Skeletal muscle satellite cell (primary cell): ENCODE data around the gene VCPKMT.
"Not testable (repeated sequence)": the region's sequence is repeated elsewhere in the genome, so short reads cannot be mapped to it uniquely, and the experiment has no call there.

ENCODE experiments used
- H3K27me3 ChIP-seq: 2 replicates; pipeline ENCODE4 v1.7.0; 2013; ENCODE audit warnings: low read length; ENCODE audit not compliant: control insufficient read depth, insufficient read depth
- H3K36me3 ChIP-seq: 2 replicates; pipeline ENCODE4 v1.7.0; 2013; ENCODE audit warnings: mild to moderate bottlenecking, control low read depth, low read length; ENCODE audit not compliant: insufficient read depth
- H3K4me1 ChIP-seq: 2 replicates; pipeline ENCODE4 v1.7.0; 2013; ENCODE audit warnings: low read length; ENCODE audit not compliant: control insufficient read depth, insufficient read depth
- H3K4me2 ChIP-seq: 2 replicates; pipeline ENCODE4 v1.7.0; 2013; ENCODE audit warnings: mild to moderate bottlenecking, low read length
- H3K4me3 ChIP-seq: 2 replicates; pipeline ENCODE4 v1.7.0; 2013; ENCODE audit warnings: low read length
- H3K9ac ChIP-seq: 2 replicates; pipeline ENCODE4 v1.7.0; 2013; ENCODE audit warnings: mild to moderate bottlenecking, low read depth, low read length, moderate library complexity
- H3K9me3 ChIP-seq: replicated peaks from 2 replicates; pipeline ENCODE4 v1.7.0; 2013; ENCODE audit warnings: mild to moderate bottlenecking, control low read depth, low read length

The VCPKMT gene

DNA sequence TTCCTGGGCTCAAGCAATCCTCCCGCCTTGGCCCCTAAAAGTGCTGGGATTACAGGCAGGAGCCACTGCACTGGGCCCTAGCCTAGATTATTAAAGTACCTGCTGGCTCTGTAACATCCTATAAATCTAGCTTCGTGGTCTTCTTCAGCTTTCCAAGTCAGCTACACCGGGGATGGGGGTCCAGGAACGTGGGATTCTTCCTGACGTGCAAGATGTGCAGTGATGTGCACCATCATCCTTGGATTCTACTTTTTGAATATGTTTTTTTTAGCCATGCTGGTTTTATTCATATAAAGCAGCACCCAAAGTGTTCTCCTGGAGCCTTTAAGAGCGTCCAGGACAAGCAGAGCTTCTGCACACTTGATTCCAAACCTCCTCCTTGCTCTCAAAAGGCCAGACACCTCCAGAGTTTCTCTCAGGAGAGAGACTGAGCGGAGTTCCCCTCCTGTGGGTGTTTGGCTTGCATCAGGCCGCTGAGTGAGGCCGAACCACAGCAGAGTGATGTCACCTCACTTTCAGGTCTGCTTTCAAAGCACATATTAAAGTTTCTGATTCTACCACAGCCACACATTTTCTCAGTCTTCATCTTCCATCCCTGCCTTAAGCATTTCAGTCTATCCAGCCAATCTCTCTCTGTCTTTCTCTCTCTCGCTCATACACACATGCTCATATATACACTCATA lies 33.4 kb downstream of the VCPKMT start:
- Histone ChIP-seq H3K4me3 (no peak overlapping the region), H3K36me3 (no peaks in the 10 kb centered on the region), H3K9ac (no peak overlapping the region), H3K4me2 (no peak overlapping the region), H3K4me1 (peaks cover 4% of the 10 kb centered on the region), H3K27me3 (no peaks in the 10 kb centered on the region), H3K9me3 (no peaks in the 10 kb centered on the region)

DNA sequence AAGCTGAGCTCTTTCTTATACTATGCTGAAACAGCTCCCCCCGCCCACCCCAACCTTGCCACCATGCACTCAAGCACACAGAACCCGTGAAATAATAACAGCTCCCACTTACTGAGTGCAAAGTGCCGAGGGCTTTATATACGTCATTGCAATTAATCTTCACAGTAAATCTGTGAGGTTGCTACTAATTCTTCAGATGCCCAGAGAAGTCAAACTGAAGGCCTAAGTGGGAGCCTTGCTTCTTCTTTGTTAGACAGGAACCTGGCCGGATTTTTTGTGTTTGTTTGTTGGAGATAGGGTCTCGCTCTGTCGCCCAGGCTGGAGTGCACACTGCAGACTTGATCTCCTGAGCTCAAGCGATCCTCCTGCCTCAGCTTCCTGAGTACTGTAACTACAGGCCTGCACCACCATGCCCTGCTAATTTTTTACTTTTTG lies 34.0 kb downstream of the VCPKMT start:
- Histone ChIP-seq H3K9me3 (no peaks in the 10 kb centered on the region), H3K4me1 (peaks cover 4% of the 10 kb centered on the region), H3K27me3 (no peaks in the 10 kb centered on the region), H3K4me2 (no peak overlapping the region), H3K4me3 (no peak overlapping the region), H3K9ac (no peak overlapping the region), H3K36me3 (no peaks in the 10 kb centered on the region)

DNA sequence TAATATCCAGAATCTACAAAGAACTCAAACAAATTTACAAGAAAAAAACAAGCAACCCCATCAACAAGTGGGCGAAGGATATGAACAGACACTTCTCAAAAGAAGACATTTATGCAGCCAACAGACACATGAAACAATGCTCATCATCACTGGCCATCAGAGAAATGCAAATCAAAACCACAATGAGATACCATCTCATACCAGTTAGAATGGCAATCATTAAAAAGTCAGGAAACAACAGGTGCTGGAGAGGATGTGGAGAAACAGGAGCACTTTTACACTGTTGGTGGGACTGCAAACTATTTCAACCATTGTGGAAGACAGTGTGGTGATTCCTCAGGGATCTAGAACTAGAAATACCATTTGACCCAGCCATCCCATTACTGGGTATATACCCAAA lies 37.3 kb downstream of the VCPKMT start:
- not testable (repeated sequence) for H3K4me3 ChIP-seq, H3K9me3 ChIP-seq, H3K9ac ChIP-seq, H3K4me2 ChIP-seq, H3K27me3 ChIP-seq, H3K4me1 ChIP-seq, H3K36me3 ChIP-seq

DNA sequence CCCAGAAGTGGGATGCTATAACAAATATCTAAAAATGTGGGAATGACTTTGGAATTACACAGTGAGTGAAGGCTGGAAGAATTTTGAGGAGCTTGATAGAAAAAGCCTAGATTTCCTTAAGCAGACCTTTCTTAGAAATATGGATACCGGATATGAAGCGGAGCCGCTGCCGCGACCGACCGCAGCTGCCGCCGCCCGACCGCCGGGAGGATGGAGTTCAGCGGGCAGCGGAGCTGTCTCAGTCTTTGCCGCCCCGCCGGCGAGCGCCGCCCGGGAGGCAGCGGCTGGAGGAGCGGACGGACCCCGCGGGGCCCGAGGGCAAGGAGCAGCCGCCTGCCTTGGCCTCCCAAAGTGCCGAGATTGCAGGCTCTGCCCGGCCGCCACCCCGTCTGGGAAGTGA lies 42.7 kb downstream of the VCPKMT start:
- not testable (repeated sequence) for H3K9ac ChIP-seq, H3K9me3 ChIP-seq

DNA sequence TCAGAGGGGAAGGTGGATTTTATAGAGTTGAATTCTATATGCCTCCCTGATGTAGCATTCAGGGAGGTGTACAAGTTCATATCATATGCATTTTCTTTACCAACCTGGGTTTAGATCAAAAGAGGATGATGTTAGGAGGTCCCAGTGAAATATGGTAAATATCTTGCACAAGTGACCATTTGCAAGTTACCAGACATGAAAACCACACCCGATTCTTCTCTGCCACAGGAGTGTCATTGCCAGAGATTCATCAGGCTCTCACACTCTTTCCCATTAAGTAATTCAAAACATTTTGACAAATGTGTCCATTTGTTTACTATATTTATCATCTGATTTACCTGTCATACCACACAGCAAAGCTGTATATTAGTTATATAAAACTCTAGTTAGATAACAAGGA lies 44.0 kb downstream of the VCPKMT start:
- Histone ChIP-seq H3K4me2 (no peak overlapping the region), H3K9me3 (peaks cover 7% of the 10 kb centered on the region), H3K36me3 (no peaks in the 10 kb centered on the region), H3K9ac (no peak overlapping the region), H3K27me3 (no peaks in the 10 kb centered on the region), H3K4me1 (peaks cover 8% of the 10 kb centered on the region), H3K4me3 (no peak overlapping the region)

More for the DNA sequence above, 42.7 kb downstream of the VCPKMT start:
- not testable (repeated sequence) for H3K36me3 ChIP-seq, H3K4me2 ChIP-seq, H3K4me3 ChIP-seq, H3K4me1 ChIP-seq, H3K27me3 ChIP-seq

DNA sequence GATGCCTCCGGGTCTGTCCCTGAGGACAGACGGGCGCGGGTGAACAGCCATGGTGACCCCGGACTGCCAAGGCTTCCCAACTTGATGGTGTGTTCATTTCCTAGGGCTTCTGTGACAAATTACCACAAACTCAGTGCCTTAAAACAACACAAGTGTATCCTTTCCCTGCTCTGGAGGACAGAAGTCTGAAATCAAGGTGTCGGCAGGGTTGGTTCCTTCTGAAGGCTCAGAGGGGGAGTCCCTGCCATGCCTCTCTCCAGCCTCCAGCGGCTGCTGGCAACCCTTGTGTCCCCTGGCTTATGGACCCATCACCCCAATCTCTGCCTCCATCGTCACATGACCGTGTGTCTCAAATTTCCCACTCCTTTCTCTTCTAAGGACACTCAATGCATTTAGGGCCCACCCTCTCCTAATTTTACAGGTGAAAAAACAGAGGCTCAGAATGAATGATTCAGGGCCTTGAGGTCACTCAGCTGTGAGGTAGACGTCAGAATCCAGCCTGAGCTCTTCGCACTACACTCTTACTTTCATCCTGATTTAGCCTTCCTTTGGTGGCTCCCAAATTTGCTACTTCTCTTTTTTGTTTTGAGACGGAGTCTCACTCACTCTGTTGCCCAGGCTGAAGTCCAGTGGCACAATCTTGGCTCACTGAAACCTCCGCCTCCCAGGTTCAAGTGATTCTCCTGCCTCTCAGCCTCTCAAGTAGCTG lies 45.4 kb downstream of the VCPKMT start:
- Histone ChIP-seq H3K27me3 (no peaks in the 10 kb centered on the region), H3K36me3 (no peaks in the 10 kb centered on the region), H3K9me3 (peaks cover 7% of the 10 kb centered on the region), H3K9ac (no peak overlapping the region), H3K4me2 (no peak overlapping the region), H3K4me1 (peaks cover 9% of the 10 kb centered on the region), H3K4me3 (no peak overlapping the region)

DNA sequence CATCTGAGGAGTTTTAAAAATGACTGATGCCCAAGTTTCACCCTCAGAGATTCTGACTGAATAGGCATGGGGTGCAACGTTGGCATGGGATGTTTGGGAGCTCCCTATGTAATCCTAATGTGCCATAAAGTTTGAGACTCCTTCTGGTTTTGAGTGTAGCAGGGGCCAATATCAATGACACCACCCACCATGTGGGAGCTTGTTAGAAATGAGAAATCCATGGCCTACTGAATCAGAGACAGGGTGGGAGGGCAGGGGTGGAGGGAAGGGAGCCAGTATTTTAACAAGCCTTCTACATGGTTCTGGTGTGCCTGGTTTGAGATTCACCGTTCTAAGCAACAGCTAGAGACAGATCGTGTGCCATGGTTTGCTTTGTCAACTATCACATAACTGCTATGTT lies 46.1 kb downstream of the VCPKMT start:
- no peaks in the 10 kb centered on the region for H3K27me3 ChIP-seq
- no peak overlapping the region for H3K9ac ChIP-seq
- no peak overlapping the region for H3K4me3 ChIP-seq
- H3K4me1 ChIP-seq: peaks cover 9% of the 10 kb centered on the region
- no peaks in the 10 kb centered on the region for H3K36me3 ChIP-seq
- no peak overlapping the region for H3K4me2 ChIP-seq
- peaks cover 7% of the 10 kb centered on the region for H3K9me3 ChIP-seq

DNA sequence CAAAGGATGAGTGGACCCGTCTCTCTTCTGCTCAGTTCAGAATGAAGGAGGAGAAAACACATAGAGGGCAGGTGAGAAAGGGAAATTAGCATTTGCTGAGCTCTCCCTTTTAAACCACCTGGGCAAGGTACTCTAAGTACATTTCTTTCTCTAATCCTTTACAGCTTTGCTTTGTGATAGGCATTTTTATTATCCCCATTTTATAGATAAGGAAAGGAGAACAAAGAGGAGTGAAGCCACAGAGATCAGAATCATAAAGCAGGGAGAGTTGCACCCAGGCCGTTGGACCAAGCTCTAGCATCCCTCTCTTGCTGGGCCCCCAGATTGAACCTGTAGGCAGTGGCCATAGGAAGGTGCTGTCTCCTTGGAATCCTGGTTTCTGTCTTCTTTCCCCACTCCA lies 47.0 kb downstream of the VCPKMT start:
- Histone ChIP-seq H3K27me3 (no peaks in the 10 kb centered on the region), H3K4me3 (no peak overlapping the region), H3K9ac (no peak overlapping the region), H3K36me3 (no peaks in the 10 kb centered on the region), H3K9me3 (peaks cover 7% of the 10 kb centered on the region), H3K4me2 (no peak overlapping the region), H3K4me1 (peaks cover 11% of the 10 kb centered on the region)

DNA sequence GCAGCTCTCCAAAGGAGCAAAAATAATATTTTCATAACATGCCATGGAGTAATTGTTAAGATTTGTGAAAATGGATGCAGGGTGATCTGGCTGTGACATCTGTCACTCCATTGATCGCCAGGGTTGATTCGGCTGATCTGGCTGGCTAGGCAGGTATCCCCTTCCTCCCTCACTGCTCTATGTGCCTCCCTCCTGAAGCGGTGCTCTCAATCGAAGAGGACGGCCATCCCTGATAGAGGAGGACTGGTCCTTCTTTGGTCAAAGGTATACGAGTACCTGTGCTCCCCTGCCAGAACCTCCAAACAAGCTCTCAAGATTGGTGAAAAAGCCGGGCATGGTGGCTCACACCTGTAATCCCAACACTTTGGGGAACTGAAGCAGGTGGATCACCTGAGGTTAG lies 47.9 kb downstream of the VCPKMT start:
- Histone ChIP-seq H3K9me3 (peaks cover 7% of the 10 kb centered on the region), H3K4me3 (no peak overlapping the region), H3K27me3 (no peaks in the 10 kb centered on the region), H3K4me2 (no peak overlapping the region), H3K4me1 (peaks cover 11% of the 10 kb centered on the region), H3K36me3 (no peaks in the 10 kb centered on the region), H3K9ac (no peak overlapping the region)

DNA sequence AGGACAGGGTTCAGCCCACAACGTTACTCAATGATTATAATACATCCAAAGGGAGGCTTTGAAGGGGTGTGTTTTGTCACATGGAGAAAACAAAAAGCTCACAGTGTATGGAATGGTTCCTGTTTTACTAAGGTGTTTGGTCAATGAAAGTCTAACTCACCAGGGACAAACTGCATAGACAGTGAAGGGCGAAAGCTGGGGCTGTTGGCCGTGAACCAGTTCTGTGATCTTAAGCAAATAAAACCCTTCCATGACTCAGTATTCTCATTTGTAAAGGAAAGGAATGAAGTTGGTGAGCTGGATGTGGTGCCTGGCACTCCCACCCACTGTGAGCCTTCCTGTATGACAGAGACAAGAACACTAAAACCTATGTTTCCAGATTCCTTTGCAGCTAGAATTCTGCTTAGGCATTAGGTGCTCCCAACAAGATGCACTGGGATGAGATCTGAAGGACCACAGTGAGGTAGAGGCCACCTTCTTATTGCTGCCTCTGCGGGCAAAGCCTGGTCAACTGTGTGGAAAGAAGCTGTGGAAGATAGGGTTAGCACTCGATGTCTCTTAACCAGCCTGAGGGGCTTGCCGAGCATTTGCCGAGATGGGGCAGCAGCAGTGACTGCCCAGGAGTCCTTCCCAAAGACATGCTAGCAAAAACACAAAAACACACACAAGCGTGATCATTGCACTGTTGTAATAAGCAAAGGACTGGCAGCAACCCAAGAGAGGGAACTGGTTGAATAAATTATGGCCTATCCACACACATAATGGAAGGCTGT lies 48.5 kb downstream of the VCPKMT start:
- no peak overlapping the region for H3K4me2 ChIP-seq
- H3K36me3 ChIP-seq: no peaks in the 10 kb centered on the region
- H3K9ac ChIP-seq: no peak overlapping the region
- H3K9me3 ChIP-seq: peaks cover 7% of the 10 kb centered on the region
- peaks cover 17% of the 10 kb centered on the region for H3K4me1 ChIP-seq
- no peak overlapping the region for H3K4me3 ChIP-seq
- H3K27me3 ChIP-seq: no peaks in the 10 kb centered on the region

DNA sequence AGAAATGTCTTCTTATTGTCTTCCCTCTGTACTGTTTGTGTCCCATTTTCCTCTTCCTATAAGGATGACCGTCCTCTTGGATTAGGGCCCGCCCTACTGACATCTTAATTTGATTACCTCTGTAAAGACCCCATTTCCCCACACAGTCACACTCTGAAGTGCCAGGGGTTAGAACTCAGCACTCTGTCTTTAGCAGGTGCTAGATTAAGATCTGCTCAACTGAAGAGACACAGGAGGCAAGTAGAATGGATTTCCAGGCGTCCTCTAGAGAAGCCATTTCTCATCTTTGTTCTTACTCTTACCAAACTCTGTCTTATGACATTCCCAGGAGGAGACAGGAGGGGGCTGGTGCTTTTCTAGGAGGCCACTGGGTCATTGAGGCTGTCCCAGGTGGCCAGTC lies 50.8 kb downstream of the VCPKMT start:
- H3K4me2 ChIP-seq: no peak overlapping the region
- peaks cover 40% of the 10 kb centered on the region for H3K4me1 ChIP-seq
- H3K9me3 ChIP-seq: peaks cover 7% of the 10 kb centered on the region
- H3K9ac ChIP-seq: no peak overlapping the region
- no peaks in the 10 kb centered on the region for H3K36me3 ChIP-seq
- no peak overlapping the region for H3K4me3 ChIP-seq
- no peaks in the 10 kb centered on the region for H3K27me3 ChIP-seq
